Muscle of leg (tissue), 11 donors: ENCODE results near the gene CLPTM1L. TPM values are rescaled to one million over a fixed set of nuclear protein-coding genes. Genes with fewer than 3 reads are reported as not detected.

Experiments used
- DNase-seq: peaks from one replicate; pipeline ENCODE4 v3.0.0; 2013
- H3K27ac ChIP-seq: one replicate; pipeline ENCODE4 v1.5.1; 2013; ENCODE audit warnings: mild to moderate bottlenecking, low read length, control low read depth
- H3K27me3 ChIP-seq: one replicate; pipeline ENCODE4 v1.6.1; 2013; ENCODE audit warnings: low read length; ENCODE audit not compliant: control insufficient read depth, insufficient read depth
- H3K36me3 ChIP-seq: one replicate; pipeline ENCODE4 v1.6.1; 2013; ENCODE audit warnings: low read length; ENCODE audit not compliant: control insufficient read depth, insufficient read depth
- H3K4me1 ChIP-seq: one replicate; pipeline ENCODE4 v1.6.1; 2013; ENCODE audit warnings: low read length; ENCODE audit not compliant: control insufficient read depth, insufficient read depth
- H3K4me3 ChIP-seq: one replicate; pipeline ENCODE4 v1.5.1; 2013; ENCODE audit warnings: low read length, control low read depth
- H3K9me3 ChIP-seq: replicated peaks from 2 replicates; pipeline ENCODE4 v1.6.1; 2013; ENCODE audit warnings: low read depth, low read length; ENCODE audit not compliant: control insufficient read depth
- WGBS: methylation state at CpG from one replicate; pipeline ENCODE4 v1.1.5; 2013; ENCODE audit warnings: missing lambda C conversion rate; ENCODE audit not compliant: insufficient coverage; 5-methylcytosine and 5-hydroxymethylcytosine counted together
- polyA plus RNA-seq, 8 donors: library from polyadenylated mRNA; unstranded; fragments of 120-200 nt; gene quantifications; one replicate each; pipeline versions ENCODE4 v1.2.1 to v1.2.3, GENCODE V29; 2013; ENCODE audit warnings: inconsistent platforms in 1 of 8, low replicate concordance in 1 of 8; ENCODE audit not compliant: insufficient read length in 8 of 8, insufficient read depth in 1 of 8
- total RNA-seq: library from RNA; stranded (reverse); fragments of 120-200 nt; gene quantifications from one replicate; pipeline ENCODE4 v1.2.4, GENCODE V29; 2013

Gene CLPTM1L
- total and polyA plus RNA-seq, 9 donors = 49.1 to 73.6 (median 59.7) TPM

DNA sequence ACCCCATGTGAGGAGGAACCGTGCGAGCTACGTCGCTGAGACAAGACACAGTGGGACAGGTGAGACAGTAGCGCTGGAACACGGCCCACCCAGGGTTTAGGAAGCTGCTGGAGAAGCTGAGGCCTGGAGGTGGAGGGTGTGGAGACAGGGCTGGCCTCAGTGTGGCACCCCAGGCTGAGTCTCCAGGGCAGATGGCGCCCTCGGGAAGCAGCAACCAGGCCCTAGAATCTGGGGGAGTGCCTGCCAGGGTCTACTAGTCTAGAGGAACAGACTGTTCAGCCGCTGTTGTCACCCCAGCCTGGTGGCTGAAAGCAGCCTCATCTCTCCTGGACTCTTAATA is 45.4 kb downstream of the CLPTM1L start:
- 77% methylated on average over 7 of the region's 9 CpGs for WGBS
- H3K4me1 ChIP-seq = no peaks in the 10 kb centered on the region
- DNase-seq = no peak
- H3K9me3 ChIP-seq = no peaks in the 10 kb centered on the region
- H3K27ac ChIP-seq = no peak overlapping the region
- H3K36me3 ChIP-seq = no peaks in the 10 kb centered on the region
- H3K4me3 ChIP-seq = no peak overlapping the region
- H3K27me3 ChIP-seq = peaks cover 38% of the 10 kb centered on the region

DNA sequence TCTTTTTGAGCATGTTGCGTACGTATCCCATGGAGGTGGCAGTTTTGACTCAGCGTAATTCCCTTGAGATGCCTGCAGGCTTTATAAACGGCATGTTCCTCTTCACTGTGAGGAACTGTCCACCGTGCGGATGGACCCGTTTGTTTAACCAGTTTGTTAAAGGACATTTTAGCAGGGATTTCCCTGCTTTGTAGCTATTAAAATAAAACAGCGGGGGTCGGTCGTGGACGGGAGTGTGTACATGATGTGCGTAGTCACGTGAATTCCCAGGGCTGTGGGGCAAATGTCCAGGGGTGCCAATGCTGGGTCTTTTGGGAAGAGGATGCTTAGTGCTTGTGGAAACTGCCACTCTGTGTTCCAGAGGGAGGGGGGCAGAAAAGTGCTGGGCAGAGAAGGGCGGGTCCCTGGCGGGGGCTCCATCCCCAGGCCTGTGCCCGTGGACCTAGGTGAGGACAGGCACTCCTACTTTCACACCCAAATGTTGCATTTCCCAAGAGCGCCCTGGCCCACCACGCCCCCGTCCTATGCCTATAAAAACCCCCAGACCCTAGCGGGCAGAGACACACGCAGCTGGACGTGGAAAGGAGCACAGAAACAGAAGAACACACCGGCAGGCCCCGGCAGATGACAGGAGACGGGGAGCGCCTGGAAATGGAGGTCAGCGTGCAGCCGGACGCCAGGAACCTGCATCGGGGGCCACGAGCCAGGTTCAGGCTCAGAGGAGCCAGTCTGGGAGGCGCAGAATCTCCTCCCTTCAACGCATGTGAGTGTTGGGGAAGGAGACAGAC is 46.0 kb downstream of the CLPTM1L start:
- 73% methylated on average over 31 of the region's 33 CpGs for WGBS
- Histone ChIP-seq H3K36me3 (no peaks in the 10 kb centered on the region), H3K27me3 (peaks cover 44% of the 10 kb centered on the region), H3K4me1 (no peaks in the 10 kb centered on the region), H3K27ac (no peak overlapping the region), H3K4me3 (no peak overlapping the region), H3K9me3 (no peaks in the 10 kb centered on the region)
- no peak for DNase-seq

DNA sequence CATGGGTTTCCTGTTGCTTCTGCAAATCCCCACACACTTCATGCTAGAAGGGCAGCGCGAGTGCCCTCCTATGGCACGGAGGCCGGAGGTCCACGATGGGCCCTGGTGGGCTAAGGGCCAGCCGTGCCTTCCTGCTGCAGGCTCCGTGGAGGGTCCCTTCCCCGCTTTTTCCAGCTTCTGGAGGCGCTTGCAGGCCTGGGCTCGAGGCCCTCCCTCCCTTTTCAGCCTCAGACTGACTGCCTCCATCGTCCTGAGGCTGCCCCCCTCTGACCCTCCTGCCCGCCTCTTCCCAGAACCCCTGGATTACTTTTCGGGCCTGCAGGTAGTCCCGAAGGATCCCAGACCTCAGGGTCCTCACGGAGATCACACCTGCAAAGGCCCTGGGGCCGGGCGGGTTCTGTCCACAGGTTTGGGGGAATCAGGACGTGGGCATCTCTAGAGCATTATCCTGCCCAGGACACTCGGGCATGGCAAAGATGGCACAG is 46.8 kb downstream of the CLPTM1L start:
- no peak overlapping the region for H3K27ac ChIP-seq

DNA sequence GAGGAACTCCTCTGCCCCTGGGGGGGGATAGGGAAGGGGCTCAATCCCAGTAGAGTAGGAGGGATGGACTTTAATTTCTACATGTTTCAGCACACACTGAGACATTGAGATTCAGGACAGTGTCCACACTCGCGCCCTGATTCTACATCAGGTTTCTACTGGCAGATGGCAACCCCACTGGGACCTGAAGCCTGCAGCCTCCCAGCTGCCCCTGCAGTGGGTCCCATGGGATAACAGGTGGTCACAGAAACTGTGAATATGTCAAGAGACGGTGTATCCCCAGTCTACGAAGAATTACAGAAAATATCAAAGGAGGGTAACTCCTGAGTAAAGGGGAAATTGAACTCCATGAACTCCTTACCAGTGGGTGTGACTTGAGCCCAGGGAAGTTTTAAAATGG is 47.7 kb downstream of the CLPTM1L start:
- Histone ChIP-seq H3K4me1 (no peaks in the 10 kb centered on the region), H3K27me3 (peaks cover 58% of the 10 kb centered on the region), H3K36me3 (no peaks in the 10 kb centered on the region), H3K4me3 (no peak overlapping the region), H3K27ac (no peak overlapping the region), H3K9me3 (no peaks in the 10 kb centered on the region)
- no peak for DNase-seq
- no CpG with 5 or more reads among the region's 4 CpGs for WGBS

More for the DNA sequence above, 46.8 kb downstream of the CLPTM1L start:
- no peak for DNase-seq
- Histone ChIP-seq H3K27me3 (peaks cover 51% of the 10 kb centered on the region), H3K4me1 (no peaks in the 10 kb centered on the region), H3K4me3 (no peak overlapping the region), H3K9me3 (no peaks in the 10 kb centered on the region), H3K36me3 (no peaks in the 10 kb centered on the region)
- WGBS = 93% methylated on average over 14 of the region's 19 CpGs

DNA sequence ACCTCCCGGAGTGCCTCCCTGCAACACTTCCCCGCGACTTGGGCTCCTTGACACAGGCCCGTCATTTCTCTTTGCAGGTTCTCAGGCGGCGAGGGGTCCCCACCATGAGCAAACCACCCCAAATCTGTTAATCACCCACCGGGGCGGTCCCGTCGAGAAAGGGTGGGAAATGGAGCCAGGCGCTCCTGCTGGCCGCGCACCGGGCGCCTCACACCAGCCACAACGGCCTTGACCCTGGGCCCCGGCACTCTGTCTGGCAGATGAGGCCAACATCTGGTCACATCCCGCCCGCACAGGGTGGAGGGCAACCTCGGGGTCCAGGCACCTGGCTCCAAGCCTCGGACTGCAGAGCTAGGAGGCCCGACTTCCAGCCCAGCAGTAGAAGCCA is 49.3 kb downstream of the CLPTM1L start:
- no peak for DNase-seq
- Histone ChIP-seq H3K9me3 (no peaks in the 10 kb centered on the region), H3K36me3 (no peaks in the 10 kb centered on the region), H3K27me3 (peaks cover 60% of the 10 kb centered on the region), H3K27ac (no peak overlapping the region), H3K4me3 (no peak overlapping the region), H3K4me1 (no peaks in the 10 kb centered on the region)
- WGBS = 18% methylated on average over 21 of the region's 22 CpGs

DNA sequence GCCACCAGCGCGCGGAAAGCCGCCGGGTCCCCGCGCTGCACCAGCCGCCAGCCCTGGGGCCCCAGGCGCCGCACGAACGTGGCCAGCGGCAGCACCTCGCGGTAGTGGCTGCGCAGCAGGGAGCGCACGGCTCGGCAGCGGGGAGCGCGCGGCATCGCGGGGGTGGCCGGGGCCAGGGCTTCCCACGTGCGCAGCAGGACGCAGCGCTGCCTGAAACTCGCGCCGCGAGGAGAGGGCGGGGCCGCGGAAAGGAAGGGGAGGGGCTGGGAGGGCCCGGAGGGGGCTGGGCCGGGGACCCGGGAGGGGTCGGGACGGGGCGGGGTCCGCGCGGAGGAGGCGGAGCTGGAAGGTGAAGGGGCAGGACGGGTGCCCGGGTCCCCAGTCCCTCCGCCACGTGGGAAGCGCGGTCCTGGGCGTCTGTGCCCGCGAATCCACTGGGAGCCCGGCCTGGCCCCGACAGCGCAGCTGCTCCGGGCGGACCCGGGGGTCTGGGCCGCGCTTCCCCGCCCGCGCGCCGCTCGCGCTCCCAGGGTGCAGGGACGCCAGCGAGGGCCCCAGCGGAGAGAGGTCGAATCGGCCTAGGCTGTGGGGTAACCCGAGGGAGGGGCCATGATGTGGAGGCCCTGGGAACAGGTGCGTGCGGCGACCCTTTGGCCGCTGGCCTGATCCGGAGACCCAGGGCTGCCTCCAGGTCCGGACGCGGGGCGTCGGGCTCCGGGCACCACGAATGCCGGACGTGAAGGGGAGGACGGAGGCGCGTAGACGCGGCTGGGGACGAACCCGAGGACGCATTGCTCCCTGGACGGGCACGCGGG is 49.9 kb downstream of the CLPTM1L start, which contains the start of gene TERT:
TSS of gene TERT (minus strand) at position 234 of the 815 bp plus-strand sequence. CDS start at position 155, 79 bp downstream.
- H3K36me3 ChIP-seq = no peaks in the 10 kb centered on the region
- H3K4me3 ChIP-seq = no peak within 1 kb of the TSS
- WGBS = 1% methylated on average over 94 of the region's 102 CpGs
- no peaks in the 10 kb centered on the region for H3K9me3 ChIP-seq
- H3K27ac ChIP-seq = no peak within 1 kb of the TSS
- H3K27me3 ChIP-seq = peaks cover 59% of the 10 kb centered on the region
- no peaks in the 10 kb centered on the region for H3K4me1 ChIP-seq
- no peak for DNase-seq

DNA sequence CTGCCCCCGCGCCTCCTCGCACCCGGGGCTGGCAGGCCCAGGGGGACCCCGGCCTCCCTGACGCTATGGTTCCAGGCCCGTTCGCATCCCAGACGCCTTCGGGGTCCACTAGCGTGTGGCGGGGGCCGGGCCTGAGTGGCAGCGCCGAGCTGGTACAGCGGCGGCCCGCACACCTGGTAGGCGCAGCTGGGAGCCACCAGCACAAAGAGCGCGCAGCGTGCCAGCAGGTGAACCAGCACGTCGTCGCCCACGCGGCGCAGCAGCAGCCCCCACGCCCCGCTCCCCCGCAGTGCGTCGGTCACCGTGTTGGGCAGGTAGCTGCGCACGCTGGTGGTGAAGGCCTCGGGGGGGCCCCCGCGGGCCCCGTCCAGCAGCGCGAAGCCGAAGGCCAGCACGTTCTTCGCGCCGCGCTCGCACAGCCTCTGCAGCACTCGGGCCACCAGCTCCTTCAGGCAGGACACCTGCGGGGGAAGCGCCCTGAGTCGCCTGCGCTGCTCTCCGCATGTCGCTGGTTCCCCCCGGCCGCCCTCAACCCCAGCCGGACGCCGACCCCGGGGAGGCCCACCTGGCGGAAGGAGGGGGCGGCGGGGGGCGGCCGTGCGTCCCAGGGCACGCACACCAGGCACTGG is 50.6 kb downstream of the CLPTM1L start:
- no peak for DNase-seq
- H3K4me3 ChIP-seq = no peak overlapping the region
- peaks cover 54% of the 10 kb centered on the region for H3K27me3 ChIP-seq
- WGBS = 26% methylated on average over 69 of the region's 69 CpGs
- no peaks in the 10 kb centered on the region for H3K36me3 ChIP-seq
- H3K9me3 ChIP-seq = no peaks in the 10 kb centered on the region
- H3K27ac ChIP-seq = no peak overlapping the region
- H3K4me1 ChIP-seq = no peaks in the 10 kb centered on the region

DNA sequence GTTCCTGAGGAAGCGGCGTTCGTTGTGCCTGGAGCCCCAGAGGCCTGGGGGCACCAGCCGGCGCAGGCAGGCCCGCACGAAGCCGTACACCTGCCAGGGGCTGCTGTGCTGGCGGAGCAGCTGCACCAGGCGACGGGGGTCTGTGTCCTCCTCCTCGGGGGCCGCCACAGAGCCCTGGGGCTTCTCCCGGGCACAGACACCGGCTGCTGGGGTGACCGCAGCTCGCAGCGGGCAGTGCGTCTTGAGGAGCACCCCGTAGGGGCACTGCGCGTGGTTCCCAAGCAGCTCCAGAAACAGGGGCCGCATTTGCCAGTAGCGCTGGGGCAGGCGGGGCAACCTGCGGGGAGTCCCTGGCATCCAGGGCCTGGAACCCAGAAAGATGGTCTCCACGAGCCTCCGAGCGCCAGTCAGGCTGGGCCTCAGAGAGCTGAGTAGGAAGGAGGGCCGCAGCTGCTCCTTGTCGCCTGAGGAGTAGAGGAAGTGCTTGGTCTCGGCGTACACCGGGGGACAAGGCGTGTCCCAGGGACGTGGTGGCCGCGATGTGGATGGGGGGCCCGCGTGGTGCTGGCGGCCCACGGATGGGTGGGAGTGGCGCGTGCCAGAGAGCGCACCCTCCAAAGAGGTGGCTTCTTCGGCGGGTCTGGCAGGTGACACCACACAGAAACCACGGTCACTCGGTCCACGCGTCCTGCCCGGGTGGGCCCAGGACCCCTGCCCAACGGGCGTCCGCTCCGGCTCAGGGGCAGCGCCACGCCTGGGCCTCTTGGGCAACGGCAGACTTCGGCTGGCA is 51.3 kb downstream of the CLPTM1L start:
- Histone ChIP-seq H3K4me3 (no peak overlapping the region), H3K27ac (no peak overlapping the region), H3K27me3 (peaks cover 50% of the 10 kb centered on the region), H3K36me3 (no peaks in the 10 kb centered on the region), H3K9me3 (no peaks in the 10 kb centered on the region), H3K4me1 (no peaks in the 10 kb centered on the region)
- WGBS = 89% methylated on average over 59 of the region's 60 CpGs
- no peak for DNase-seq

DNA sequence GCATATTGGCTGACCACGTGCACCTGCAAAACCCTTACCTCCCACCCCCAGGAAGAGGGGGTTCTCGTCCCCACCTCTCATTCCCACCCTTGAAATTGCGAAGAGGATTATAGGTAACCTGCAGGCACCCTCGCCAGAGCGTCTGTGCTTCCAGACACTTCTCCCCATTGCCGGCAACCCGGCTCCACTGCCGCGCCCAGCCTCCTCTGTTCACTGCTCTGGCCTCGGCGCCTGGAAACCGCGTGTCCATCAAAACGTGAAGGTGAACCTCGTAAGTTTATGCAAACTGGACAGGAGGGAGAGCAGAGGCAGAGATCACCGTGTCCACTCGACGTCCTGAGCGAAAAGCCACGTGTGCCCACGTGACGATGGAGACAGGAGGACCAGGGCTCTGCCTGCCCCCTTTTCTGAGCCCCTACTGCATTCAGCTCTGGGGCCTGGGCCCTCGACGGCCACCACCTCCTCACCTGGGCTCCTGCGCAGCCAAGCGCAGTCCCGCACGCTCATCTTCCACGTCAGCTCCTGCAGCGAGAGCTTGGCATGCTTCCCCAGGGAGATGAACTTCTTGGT is 52.0 kb downstream of the CLPTM1L start:
- no peaks in the 10 kb centered on the region for H3K9me3 ChIP-seq
- DNase-seq = no peak
- no peak overlapping the region for H3K27ac ChIP-seq
- 85% methylated on average over 25 of the region's 30 CpGs for WGBS
- no peaks in the 10 kb centered on the region for H3K36me3 ChIP-seq
- no peak overlapping the region for H3K4me3 ChIP-seq
- H3K27me3 ChIP-seq = peaks cover 50% of the 10 kb centered on the region
- H3K4me1 ChIP-seq = no peaks in the 10 kb centered on the region
